ENCODE results near the gene KCNC3. TPM values are rescaled to one million over a fixed set of nuclear protein-coding genes. Genes with fewer than 3 reads are reported as not detected.
A peak's percentile ranks its signal among the peaks of the same experiment; 100 is the strongest.

Gene KCNC3
- polyA plus RNA-seq, 1 donor from 2014 or later = not detected

DNA sequence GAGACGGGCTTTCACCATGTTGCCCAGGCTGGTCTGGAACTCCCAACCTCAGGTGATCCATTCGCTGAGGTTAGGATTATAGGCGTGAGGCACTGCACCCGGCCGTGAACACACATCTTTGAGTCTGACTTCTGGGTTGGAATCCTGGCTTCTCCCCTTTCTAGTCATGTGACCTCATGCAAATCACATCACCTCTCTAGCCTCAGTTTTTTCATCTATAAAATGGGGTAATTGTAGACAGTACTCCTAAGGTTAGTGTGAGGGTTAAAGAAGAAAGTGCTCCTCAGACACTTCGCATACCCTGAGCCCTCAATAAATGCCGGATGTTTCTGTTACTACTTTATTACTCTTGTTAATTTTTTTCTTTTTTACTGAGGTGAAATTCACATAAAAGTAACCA lies 55.4 kb downstream of the KCNC3 start:
- Mint-ChIP-seq H3K4me1 (peaks cover 0 to 3% (median 0%) of the 10 kb centered on the region in 3 donors), H3K36me3 (no peaks in the 10 kb centered on the region), H3K4me3 (no peak overlapping the region), H3K27me3 (peaks cover 20% of the 10 kb centered on the region), H3K9me3 (no peaks in the 10 kb centered on the region), H3K27ac (no peak overlapping the region)

DNA sequence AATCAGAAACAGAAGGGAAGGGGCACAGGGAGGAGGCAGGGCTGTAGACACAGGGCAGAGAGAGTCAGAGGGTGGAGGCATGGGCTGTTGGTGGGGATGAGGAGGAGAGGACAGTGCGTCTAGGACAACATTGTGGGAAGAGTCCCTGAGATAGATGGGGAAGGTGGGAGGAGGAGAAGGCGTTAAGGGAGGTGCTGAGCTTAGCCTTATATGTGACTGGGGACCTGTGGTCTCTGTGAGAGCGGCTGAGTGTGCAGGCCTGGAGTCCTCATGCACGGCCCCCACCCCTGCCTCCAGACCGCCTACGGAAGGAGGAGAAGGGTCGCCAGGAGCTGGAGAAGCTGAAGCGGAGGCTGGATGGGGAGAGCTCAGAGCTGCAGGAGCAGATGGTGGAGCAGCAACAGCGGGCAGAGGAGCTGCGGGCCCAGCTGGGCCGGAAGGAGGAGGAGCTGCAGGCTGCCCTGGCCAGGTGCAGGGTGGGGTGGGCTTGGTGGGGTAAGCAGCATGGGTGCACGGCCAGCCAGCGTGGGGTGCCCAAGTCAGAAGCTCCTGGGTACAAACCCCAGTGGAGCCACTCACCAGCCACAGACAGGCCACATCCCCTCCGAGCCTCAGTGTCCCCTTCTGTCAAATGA lies 56.8 kb downstream of the KCNC3 start:
- H3K27ac Mint-ChIP-seq = no peak overlapping the region
- H3K27me3 Mint-ChIP-seq = peaks cover 26% of the 10 kb centered on the region
- H3K4me3 Mint-ChIP-seq = no peak overlapping the region
- peaks cover 0 to 4% (median 0%) of the 10 kb centered on the region in 3 donors for H3K9me3 Mint-ChIP-seq
- peaks cover 0 to 7% (median 0%) of the 10 kb centered on the region in 3 donors for H3K4me1 Mint-ChIP-seq
- no peaks in the 10 kb centered on the region for H3K36me3 Mint-ChIP-seq

DNA sequence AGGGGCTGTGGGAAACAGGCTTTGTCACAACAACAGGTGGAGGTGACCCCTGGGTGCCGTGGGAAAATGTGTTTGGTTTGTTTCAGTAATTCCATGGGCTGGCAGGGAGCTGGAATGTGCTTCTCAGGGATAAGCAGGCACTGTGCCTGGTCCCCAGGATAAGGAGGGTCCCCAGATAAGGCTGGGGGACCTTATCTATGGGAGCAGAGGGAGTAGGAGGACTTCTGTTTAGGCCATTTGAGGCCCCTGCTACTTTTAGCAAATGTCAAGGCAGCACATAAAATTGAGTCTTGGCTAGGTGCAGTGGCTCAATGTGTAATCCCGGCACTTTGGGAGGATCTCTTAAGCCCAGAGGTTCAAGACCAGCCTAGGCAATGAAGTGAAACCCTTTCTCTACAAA lies 59.5 kb downstream of the KCNC3 start:
- peaks cover 0 to 4% (median 0%) of the 10 kb centered on the region in 3 donors for H3K9me3 Mint-ChIP-seq
- H3K4me1 Mint-ChIP-seq = peaks cover 0 to 9% (median 0%) of the 10 kb centered on the region in 3 donors
- H3K27me3 Mint-ChIP-seq = peaks cover 27% of the 10 kb centered on the region
- no peaks in the 10 kb centered on the region for H3K36me3 Mint-ChIP-seq
- no peak overlapping the region for H3K27ac Mint-ChIP-seq
- no peak overlapping the region for H3K4me3 Mint-ChIP-seq

DNA sequence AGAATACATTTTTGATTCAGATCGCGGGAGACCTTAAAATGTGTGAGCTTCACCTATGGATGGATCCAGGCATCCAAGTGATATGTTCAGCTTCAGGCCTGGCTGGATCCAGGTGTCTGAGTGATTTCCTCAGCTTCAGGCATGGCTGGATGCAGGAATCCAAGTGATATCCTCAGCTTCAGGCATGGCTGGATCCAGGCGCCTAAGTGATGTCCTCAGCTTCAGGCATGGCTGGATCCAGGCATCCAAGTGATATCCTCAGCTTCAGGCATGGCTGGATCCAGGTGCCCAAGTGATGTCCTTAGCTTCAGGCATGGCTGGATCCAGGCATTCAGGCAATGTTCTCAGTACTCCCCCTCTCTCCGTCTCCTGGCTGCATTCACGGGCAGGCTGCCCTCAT lies 60.7 kb downstream of the KCNC3 start:
- no peaks in the 10 kb centered on the region for H3K36me3 Mint-ChIP-seq

DNA sequence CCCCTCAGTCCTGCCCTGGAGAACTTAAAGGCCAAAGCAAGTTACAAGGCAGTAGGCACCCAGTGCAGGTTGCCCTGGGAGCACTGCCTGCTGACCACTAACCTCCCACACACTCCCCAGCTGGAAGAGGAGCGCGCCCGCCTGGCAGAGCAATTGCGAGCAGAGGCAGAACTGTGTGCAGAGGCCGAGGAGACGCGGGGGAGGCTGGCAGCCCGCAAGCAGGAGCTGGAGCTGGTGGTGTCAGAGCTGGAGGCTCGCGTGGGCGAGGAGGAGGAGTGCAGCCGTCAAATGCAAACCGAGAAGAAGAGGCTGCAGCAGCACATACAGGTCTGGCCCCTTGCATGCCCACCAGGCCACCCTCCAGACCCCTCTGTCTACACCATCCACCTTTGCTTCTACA lies 61.1 kb downstream of the KCNC3 start:
- H3K4me3 Mint-ChIP-seq = no peak overlapping the region
- H3K27me3 Mint-ChIP-seq = peaks cover 27% of the 10 kb centered on the region
- no peak overlapping the region for H3K27ac Mint-ChIP-seq
- peaks cover 0 to 4% (median 0%) of the 10 kb centered on the region in 3 donors for H3K9me3 Mint-ChIP-seq
- peaks cover 0 to 7% (median 0%) of the 10 kb centered on the region in 3 donors for H3K4me1 Mint-ChIP-seq
- no peaks in the 10 kb centered on the region for H3K36me3 Mint-ChIP-seq

More for the DNA sequence above, 60.7 kb downstream of the KCNC3 start:
- Mint-ChIP-seq H3K4me3 (no peak overlapping the region), H3K9me3 (peaks cover 0 to 4% (median 0%) of the 10 kb centered on the region in 3 donors), H3K4me1 (peaks cover 0 to 7% (median 0%) of the 10 kb centered on the region in 3 donors), H3K27me3 (peaks cover 27% of the 10 kb centered on the region), H3K27ac (no peak overlapping the region)

DNA sequence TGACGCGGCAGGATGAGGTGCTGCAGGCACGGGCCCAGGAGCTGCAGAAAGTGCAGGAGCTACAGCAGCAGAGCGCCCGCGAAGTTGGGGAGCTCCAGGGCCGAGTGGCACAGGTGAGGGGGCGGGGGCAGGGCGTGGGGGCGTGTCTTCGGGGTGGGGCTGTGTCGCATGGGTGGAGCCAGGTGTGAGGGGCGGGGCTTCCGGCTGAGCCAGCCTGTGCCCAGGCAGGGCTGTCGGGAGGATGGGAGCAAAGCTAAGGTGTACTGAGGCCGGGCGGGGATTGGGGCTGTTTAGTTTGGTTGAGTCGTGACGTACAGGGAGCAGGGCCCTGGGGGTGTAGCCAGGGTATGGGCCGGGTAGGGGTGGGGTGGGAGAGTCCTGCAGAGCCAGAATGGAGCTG lies 62.3 kb downstream of the KCNC3 start:
- peaks cover 0 to 7% (median 0%) of the 10 kb centered on the region in 3 donors for H3K4me1 Mint-ChIP-seq
- peaks cover 0 to 4% (median 0%) of the 10 kb centered on the region in 3 donors for H3K9me3 Mint-ChIP-seq
- peaks cover 31% of the 10 kb centered on the region for H3K27me3 Mint-ChIP-seq
- no peak overlapping the region for H3K27ac Mint-ChIP-seq
- H3K4me3 Mint-ChIP-seq = peak overlapping the region in 1 of 4 donors; percentile 43
- H3K36me3 Mint-ChIP-seq = no peaks in the 10 kb centered on the region

DNA sequence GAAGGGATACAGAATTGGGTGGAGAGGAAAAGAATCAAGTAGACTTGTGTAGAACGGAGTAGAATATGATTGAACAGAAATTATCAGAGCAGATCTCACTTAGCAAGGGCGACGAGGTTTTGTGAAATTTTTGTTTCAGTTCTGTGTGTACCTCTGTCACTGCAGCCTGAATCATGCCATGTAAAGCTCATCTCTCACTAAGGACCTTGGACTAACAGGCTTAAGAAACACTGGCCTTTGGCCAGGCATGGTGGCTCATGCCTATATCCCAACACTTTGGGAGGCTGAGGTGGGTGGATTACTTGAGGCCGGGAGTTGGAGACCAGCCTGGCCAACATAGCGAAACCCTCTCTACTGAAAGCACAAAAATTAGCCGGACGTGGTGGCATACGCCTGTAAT lies 63.1 kb downstream of the KCNC3 start:
- H3K27me3 Mint-ChIP-seq = peaks cover 29% of the 10 kb centered on the region
- H3K9me3 Mint-ChIP-seq = peaks cover 0 to 4% (median 0%) of the 10 kb centered on the region in 3 donors
- no peaks in the 10 kb centered on the region for H3K36me3 Mint-ChIP-seq
- H3K27ac Mint-ChIP-seq = no peak overlapping the region
- peaks cover 0 to 7% (median 0%) of the 10 kb centered on the region in 3 donors for H3K4me1 Mint-ChIP-seq
- no peak overlapping the region for H3K4me3 Mint-ChIP-seq

DNA sequence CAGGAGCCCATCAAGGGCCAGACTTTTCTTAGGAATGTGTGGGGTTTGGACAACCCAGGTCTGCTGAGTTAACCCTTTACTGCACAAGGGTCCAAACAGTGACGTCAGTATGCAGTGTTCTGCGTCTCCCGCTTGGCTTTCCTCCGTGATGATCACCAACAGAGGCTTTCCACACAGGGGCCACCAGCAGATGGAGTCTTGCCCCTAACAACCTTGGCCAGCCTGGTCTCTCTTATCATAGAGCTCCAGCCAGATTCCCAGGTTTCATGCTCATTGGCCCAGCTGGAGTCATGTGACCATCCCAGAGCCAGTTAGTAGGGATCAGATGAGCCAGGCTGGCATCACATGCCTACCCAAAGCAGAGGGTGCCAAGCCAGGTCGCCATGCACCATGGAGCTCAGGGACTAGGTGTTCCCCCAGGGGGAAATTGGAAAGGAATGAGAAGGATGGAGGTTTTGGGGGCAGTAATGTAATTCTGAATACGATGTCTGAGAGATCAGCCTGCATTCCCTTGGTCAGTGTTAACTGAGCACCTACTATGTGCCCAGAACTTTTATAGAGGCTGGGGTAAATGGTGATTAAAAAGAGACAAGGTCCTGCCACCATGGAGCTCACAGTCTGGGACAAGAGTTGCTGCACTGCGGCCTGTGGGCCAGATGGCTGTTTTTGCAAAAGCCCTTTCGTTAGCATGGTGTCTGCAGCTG lies 64.5 kb downstream of the KCNC3 start:
- H3K4me3 Mint-ChIP-seq = no peak overlapping the region
- peaks cover 0 to 4% (median 0%) of the 10 kb centered on the region in 3 donors for H3K9me3 Mint-ChIP-seq
- peaks cover 23% of the 10 kb centered on the region for H3K27me3 Mint-ChIP-seq
- H3K36me3 Mint-ChIP-seq = no peaks in the 10 kb centered on the region
- H3K27ac Mint-ChIP-seq = no peak overlapping the region
- H3K4me1 Mint-ChIP-seq = peaks cover 0 to 7% (median 0%) of the 10 kb centered on the region in 3 donors

DNA sequence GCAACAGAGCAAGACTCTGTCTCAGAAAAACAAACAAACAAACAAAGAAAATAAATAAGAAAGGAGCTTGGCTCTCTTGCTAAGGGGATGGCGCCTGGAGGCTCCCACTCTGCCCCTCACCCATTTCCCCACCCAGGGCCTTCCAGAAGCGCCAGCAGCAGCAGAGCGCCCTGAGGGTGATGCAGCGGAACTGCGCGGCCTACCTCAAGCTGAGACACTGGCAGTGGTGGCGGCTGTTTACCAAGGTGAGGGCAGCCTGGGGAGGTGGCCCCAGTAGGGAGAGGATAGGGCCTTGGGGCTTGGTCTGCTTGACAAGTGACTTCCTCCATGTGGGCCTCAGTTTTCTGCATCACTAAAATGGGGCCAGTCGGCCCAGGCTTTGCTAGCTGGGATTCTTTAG lies 66.0 kb downstream of the KCNC3 start:
- Mint-ChIP-seq H3K27me3 (peaks cover 20% of the 10 kb centered on the region), H3K9me3 (peaks cover 0 to 4% (median 0%) of the 10 kb centered on the region in 3 donors), H3K4me1 (peaks cover 0 to 5% (median 0%) of the 10 kb centered on the region in 3 donors), H3K27ac (no peak overlapping the region), H3K36me3 (no peaks in the 10 kb centered on the region), H3K4me3 (no peak overlapping the region)

Other genes with a start within 250 kb of the KCNC3 start
- not detected for gene IZUMO2, start 166.1 kb downstream of the KCNC3 start, polyA plus RNA-seq
- gene MYH14, start 125.8 kb downstream of the KCNC3 start, polyA plus RNA-seq = not detected
- gene NAPSA, start 36.3 kb upstream of the KCNC3 start, polyA plus RNA-seq = 4.2 TPM
- gene NR1H2, start 47.1 kb upstream of the KCNC3 start, polyA plus RNA-seq = 130 TPM
- gene POLD1, start 55.0 kb upstream of the KCNC3 start, polyA plus RNA-seq = 32.8 TPM
- gene SPIB, start 89.6 kb upstream of the KCNC3 start, polyA plus RNA-seq = 403 TPM
- 1.3 TPM for gene MYBPC2, start 103.5 kb upstream of the KCNC3 start, polyA plus RNA-seq
- gene EMC10, start 147.1 kb upstream of the KCNC3 start, polyA plus RNA-seq = 8.7 TPM
- 0.53 TPM for gene GARIN5A, start 147.5 kb upstream of the KCNC3 start, polyA plus RNA-seq
- 15.0 TPM for gene JOSD2, start 181.8 kb upstream of the KCNC3 start, polyA plus RNA-seq
- not detected for gene ASPDH, start 184.5 kb upstream of the KCNC3 start, polyA plus RNA-seq
- gene LRRC4B, start 239.1 kb upstream of the KCNC3 start, polyA plus RNA-seq = not detected

All from IgD-negative memory B cell (primary cell).